T-helper 9 cell (primary cell): ENCODE measurements around the gene MICAL3.

Experiments
- DNase-seq: peaks from one replicate; pipeline ENCODE4 v3.0.0-alpha.2; 2020

MICAL3 gene

DNA sequence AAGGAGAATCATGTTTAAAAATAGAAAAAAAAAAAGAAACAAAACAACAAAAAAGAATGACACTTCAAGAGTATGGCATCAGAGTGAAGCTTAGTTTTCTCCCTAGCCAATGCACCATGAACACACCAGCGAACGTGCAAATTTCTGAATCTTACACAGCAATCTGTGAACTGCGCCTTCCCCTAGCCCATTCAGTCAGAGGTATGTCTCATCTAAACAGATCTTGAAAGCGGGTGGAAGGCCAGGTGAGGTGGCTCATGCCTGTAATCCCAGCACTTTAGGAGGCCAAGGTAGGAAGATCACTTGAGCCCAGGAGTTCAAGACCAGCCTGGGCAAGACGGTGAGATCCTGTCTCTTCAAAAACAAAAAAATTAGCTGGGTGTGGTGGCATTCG lies 113.1 kb downstream of the MICAL3 start:
- DNase-seq: no peak

DNA sequence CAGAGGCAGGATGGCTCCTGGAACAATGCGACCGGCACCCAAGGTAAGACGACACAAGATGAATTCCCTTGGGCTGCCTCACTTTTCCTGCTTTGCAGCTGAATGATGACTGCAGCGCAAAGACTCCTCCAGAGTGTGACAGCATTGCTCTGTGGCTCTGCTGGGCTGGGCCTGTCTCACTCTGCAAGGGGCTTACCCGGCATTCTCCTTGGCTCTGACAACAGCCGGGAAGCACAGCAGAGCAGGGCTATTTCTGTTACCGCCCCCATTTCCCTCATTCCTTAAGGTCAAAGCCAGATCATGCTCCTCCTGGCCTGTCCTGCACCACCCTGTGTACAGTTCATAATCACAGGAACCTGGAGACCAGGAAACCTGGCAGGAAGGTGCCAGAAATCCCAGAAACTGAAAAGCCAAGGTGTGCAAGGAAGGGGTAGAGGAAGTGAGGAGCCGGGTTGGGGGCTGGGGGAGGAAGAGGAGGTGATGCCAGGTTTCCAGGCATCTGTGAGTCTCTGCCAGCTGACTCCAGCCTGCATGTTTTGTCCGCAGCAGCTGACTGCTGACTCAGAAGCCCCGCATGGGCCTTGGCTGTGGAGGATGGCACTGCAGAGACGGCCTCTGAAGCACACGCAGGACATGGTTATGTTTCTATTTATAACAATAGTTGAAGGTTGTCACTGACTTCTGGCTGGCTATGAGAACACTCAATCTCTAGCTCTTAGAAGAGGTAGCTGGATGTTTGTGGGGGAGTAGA lies 113.6 kb downstream of the MICAL3 start:
- no peak for DNase-seq

DNA sequence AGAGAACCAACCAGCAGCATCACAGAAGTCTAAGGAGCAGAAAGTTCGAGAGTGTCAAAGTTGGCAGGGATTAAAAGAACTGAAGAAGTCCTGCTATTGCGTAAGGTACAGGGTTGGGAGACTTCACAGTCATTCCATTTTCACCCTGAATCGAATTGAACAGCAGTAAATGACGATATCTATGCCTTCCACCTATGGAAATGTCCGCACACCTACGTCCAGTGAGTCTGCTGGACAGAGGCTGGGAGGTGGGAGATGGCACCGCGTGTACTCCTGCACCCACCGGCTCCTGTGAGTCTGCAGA lies 116.7 kb downstream of the MICAL3 start:
- DNase-seq: no peak

DNA sequence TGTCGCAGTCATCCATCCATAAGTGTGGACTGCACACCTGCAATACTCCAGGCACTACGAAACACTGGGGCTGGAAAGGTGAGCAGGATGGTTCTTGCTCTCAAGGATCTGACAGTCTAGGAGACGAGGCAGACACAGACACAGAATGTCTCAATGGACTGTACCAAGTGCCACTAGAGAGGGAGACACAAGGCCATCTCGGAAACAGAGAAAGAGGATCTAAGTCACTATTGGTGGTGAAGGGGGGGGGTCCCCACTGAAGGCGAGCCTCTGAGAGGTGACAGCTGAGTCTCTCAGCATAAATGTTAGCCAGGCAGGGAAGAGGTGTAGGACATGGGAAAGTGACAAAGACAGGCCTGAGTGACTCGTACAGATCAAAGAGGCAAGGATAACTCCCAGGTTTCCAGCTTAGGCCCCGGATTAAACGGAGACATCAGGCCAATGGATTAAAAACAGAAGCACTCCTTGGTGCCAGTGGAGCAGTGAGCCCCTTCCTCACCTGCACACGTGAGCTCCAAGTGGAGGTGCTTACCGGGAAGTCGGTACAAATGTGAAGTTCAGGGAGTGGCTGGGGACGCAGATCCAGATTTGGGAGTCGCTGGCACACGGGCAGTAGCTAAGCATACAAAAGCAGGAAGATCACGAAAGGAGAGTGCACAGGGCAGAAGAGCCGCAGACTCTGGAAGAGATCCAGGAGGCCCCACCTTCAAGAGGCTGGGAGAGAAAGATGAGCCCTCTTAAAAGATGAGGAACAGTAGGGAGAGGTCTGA lies 117.2 kb downstream of the MICAL3 start:
- no peak for DNase-seq

DNA sequence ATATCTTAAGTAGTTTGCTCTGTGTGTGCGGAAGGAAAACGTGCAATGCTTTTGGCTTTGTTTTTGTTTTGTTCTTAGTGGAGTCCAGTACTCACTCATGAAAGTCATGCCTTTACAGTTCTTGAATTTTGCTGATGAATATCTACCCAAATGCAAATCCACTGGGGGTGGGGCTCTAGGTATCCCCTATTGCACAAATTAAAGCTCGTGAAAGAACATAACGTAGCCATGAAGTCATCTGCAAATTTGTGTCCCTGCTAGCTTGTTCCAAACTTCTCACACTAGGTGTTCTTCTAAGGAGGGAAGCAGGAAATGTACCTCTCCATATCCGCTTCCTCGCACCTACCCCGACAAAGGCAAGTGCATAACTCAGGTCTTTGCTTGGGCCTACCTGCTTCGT lies 118.9 kb downstream of the MICAL3 start:
- no peak for DNase-seq

DNA sequence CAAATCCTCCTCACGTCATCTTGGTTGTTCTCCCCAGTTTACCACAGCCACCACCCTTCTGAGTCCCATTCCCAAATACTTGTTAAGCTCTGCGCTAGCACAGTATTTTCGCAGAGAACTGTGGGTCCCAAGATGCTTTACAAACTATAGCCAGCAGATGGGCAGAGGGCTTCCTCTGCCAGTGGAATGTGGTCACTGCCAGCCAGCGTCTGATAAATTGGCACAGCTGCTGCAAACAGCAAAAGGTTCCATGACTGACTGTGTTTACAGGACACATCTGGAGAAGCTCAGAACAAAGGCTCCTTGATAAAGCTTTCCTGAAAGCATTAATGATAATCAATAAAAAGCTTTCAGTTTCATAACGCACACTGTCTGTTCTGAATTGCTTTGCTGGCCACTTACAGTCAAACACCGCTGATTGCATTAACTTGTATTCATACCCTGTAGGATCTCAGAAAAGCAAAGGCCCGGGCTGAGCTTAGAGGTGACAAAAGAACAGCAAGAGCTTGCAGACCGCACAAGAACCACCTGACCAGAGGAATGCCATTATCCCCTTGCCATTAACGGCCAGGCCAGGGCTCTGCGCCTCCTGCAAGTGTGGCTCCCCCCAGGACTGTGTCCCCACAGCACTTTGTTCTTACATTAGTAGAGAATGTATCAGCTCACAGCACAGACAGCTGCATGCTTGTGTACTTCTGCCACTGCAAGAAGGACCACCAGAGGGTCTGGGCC lies 120.6 kb downstream of the MICAL3 start:
- DNase-seq: no peak

DNA sequence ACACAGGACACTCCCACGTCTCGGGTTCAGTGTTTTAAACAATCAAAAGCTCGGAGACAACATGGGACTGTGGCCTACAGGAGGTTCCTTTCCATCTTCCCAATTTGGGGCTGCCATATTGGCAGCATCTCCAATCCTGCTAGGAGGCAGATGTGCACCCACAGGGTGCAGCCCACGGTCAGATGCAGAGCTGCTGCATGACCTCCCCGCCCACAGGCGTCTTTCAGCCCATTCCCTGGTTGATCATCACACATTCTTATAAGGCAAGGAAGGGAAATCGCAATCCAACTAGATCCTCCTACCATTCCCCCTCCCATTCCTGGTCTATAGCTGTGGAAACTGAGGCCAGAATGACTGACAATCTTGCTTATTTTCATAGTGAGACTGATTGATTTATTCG lies 121.4 kb downstream of the MICAL3 start:
- no peak for DNase-seq

DNA sequence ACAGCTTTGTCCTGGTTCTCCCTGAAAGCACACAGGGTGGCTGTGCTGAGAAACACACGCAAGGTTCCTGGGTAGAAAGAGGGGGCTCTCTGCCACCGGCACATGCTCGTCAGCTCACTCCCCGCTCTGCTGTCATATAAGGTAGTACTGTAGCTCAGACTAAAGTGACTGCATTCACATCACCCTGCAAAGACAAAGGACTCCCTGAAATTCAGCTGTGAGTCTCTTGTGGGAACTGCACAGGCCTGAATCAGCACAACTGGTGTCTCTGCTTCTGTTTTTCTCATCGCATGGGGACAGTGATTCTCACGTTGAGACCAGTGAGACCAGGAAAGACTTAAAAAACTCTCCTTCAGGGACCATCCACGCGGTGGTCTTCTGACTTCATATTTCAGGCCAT lies 126.0 kb downstream of the MICAL3 start:
- no peak for DNase-seq

DNA sequence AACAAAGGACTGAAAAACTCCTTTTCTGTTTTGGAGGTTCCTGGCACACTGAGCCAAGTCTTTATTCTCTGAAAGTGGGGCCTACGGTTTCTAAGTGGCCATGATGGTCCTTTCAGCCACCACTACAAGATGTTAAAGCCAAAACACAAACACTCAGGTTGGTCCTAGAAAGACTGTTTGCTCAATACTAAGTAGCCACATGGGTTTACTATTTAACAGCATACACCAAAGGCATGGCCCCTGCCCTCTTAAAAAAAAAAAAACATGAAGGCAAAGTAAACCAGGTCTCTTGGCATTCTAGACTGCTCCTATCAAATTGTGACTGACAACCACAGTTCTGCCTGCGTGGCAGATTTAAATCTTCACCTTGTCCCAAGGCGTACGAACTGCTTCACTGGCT lies 126.5 kb downstream of the MICAL3 start:
- DNase-seq: no peak

DNA sequence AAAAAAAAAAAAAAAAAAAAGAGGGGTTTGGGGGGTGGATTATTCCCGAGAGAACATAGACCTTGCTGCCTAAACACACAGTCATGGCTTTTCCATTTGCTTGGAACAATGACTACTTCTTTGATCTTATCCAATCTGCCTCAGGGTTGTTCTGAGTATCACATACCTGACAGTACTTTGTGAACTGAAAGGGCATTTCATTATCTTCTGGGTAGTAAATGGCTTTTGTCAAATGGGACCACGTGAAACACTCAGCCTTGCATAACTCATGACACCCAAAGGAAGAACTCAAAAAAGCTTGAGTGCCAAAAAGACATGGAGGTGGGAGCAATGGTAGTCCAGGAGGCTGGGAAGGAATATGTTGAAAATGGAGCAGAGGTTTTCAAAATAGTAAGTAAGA lies 126.9 kb downstream of the MICAL3 start:
- no peak for DNase-seq

DNA sequence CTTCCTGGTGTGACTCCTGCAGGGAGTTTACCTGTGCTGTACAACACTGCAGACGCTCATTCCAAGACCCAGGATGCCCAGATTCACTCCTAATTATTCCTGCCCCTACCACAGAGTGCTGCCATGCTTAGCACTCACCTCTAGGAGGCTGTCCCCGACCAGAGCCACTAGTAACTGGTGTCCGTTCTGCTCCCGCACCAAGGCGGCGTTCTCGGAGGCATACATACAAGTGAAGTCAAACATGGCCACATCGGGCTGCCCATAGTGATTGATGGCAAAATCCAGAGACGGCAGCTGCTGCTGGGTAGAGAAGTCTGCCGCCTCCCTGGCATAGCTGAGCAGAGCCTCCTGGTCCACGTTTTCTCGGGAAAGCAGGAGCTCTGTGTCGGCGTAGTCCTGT lies 127.8 kb downstream of the MICAL3 start:
- no peak for DNase-seq

DNA sequence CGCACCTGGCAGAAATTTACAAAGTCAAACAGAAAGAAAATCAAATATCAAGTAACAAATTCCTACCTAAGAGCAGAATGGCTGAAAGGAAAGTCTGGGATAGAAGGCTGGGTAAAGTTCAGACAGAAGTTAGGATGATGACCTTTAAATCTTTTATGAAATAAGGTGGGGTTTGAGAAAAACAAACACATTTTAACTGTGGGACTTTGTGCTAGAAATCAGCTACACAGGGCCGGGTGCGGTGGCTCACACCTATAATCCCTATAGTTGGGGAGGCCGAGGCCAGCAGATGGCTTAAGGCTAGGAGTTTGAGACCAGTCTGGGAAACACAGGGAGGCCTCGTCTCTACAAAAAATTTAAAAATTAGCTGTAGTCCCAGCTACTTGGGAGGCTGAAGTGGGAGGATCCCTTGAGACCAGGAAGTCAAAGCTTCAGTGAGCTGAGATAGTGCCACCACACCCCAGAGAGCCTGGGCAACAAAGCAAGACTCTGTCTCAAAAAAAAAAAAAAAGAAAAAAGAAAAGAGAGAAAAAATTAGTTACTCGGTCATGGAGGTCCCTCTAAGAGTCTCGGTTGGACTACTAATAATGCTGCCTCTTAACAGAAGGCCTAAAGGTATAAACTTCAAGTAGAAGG lies 130.3 kb downstream of the MICAL3 start:
- DNase-seq: no peak

DNA sequence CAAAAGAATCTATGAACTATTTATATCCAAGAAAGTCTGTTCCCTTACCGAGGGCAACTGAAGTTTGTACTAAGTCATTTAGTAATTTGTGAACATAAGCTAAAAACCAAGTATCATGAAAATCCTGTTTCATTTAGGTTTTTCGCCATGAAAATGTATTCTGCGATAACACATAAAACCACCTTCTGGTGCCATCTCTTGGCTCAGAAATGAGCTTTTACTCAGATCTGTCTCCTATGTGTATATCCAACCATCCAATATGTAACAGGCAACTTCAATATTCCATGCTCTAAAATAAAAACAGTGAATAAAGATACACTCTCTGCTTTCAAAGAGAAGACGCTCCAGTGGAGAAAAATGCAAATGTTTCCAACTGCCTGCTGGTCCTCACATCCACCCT lies 132.0 kb downstream of the MICAL3 start:
- DNase-seq: no peak

DNA sequence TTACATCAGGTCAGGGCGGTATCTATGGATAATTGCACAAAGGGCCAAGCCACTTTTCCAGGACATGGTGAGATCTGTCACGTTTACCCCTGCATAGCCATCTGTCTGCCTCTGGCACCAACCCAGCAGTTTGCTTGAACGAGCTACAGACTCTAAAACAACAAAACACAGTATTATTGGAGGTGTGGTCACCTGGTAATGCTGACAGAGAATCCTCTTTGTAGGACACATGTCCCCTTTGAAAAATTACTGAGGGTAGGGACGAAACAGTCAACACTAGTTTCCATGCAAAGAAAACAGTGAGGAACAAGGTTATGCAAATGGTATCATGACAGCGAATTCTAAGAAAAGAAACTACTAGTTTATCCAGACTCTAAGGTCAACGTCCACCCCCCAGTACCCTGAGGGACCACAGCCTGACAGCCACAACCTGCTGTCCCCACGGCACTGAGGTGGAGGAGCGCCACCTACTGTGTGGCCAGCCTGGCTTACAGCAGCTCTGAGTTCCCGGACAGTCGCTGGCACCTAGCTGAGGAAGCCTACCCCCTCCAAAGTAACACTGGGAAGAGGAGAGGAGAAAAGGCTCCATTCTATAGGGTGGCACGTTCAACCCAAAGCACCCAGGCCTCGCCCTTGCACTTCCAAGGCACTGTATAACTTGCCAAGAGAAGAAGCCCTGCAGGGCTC lies 132.7 kb downstream of the MICAL3 start:
- no peak for DNase-seq

DNA sequence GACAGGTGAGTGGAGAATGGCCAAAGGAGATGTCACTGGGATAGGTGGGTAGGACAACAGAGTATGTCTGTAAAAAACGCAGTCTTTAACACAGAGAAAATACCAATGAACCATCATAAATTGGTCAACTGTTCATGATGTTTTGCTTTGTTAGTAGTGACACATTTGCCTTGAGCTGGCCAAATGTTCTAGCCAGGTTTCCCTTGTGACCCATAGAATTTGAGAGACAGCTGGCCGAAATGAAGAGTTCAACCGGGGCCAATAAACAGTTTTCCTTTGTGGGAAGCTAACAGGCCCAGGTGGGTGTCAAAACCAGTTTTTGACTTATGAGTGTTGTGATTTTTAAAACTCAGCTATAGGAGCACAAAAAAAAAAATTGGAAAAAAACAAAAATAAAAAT lies 133.5 kb downstream of the MICAL3 start:
- no peak for DNase-seq

DNA sequence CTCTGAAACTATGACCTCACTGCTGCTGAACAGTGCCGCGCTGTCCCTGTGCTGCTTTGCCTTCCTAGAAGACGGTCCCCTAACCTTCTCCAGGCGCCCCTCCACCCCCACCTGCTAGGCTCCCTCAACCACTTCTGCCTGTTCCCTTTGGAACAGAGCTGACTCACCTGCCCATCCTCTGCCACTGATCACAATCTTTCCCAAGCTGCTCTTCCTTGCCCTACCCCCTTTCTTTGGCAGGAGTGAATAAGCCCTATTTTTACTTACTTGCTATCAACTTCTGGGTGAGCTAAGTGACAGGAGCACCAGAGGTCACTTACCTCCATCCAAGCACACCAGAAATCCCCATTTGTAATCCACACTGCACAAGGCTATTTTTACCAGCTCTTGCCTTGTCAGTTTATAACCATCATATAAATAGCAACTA lies 134.1 kb downstream of the MICAL3 start:
- DNase-seq: no peak

DNA sequence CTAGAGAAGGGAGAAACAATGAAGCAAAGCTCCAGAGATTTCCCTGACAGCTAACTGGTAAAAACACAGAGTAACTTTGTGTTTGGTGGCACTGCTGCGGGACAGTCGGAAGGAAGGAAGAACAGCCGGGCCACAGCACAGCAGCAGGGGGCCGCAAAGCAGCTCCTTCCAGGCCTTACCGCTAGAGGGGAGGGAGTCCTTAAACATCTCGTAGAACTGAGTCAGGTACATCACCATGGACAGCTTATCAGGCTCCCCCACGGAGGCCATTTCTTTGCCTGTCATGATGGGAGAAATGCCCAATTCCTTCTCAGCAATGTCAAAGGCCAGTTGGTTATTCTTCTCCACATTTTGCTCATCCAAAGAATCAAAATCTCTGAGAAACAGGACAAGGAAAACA lies 135.5 kb downstream of the MICAL3 start:
- DNase-seq: no peak

DNA sequence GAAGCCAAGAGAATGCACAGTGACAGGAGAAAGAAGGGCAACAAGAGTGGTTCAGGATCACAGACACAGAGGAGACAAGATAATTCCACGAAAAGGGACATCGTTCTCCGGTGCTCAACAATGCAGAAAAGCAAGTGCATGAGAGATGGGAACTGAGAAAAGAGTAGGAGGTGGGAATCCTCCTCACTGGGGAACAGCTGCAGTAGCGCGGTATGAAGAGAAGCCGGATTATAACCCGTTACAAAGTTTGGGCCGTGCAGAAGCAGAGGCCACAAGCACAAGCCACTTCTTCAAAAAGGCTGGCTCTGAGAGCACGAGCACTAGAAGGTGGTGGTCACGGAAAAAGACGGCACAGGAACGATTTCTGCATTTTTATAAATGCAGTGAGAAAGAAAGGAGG lies 135.9 kb downstream of the MICAL3 start:
- DNase-seq: no peak

DNA sequence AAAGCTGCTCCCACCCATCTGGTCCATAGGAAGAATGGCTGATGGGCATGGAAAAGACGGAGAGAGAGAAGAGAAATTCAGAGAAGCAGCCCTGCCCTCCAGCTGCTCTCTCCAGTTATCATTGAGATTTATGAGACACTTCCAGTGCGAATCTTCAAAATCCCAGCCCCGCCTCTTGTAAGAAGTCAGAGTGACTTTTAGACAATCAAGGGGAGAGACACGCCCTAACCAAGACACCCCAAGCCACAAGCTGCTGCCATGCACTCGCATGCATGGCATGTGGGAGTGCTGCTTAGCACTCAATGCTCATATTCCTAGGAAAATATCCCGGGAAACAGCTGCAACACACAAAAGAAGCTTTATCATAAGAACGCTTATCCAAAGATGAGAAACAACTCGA lies 139.5 kb downstream of the MICAL3 start:
- DNase-seq: no peak

DNA sequence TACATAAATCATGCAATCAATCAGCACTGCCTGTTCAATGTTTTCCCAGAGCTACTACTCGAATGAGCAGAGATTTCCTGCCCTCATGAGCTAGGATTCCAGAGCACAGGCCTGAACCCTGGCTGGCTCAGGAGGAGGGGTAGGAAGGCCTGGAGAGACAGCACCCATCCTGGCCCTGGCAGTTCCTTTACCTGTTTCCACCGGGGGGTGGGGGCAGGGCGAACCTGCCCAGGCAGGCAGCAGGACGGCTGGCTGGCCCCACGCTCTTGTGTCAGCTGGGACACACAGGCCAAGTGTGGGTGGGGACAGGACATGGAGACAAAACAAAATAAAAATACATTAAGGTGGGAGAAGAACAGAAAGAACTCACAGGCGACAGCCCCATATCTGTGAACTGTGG lies 140.3 kb downstream of the MICAL3 start:
- no peak for DNase-seq

DNA sequence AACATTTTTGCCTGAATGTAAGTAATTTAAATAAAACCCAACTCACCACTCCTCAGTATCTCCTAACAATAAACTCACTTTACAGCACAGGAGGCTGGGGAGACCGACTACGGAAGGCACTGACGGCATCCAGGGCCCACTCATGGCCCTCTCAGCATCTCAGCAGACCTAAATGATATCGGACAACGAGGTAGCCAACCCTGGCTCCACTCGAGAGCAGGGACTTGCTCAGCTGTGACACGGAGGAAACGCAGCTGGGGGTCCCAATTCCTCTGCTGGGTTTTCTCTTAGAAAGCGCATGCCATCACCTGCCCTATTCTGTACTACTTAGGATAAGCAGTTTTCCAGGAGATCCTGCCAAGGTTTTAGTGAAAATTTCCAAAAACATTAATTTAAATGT lies 141.0 kb downstream of the MICAL3 start:
- no peak for DNase-seq

DNA sequence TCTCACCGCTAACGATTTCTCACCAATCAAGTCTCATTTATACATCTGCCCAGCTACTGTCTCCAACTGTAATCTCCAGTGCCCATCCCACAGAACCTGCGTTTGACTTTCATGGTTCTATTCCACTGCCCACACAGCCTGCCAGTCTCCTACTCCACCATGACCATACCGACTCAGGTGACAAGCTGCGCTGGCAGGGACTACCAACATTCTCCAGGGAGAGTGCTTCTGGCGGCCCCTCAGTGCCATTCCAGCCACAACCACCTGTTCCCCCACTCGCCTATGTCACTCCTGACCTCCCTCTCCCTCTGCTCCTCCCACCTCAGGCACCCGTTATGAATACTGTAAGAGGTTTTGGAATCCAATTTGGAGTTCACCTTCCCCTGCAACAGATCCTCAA lies 141.6 kb downstream of the MICAL3 start:
- DNase-seq: no peak

DNA sequence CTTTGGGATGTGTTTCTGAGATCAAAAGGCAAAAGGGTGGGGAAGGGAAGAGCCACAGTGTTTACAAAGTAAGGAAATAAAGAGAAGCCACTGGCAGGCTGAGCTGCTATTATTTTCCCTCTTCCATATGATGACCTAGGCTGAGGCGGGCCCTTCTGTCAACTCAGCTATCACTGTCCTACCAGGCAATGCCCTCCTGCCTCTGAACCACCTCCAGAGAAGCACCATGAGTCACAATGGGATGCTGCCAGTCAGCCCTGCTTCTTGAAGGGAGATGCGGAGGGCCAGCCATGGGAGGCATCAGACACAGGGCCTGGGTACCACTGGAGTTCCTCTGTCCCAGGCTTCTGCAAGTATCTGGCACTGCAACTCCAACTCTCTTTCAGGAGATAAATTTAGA lies 142.2 kb downstream of the MICAL3 start:
- DNase-seq: no peak
